Measurements from ENCODE around the gene KCNT1. TPM values are rescaled to one million over a fixed set of nuclear protein-coding genes. Genes with fewer than 3 reads are reported as not detected.

Gene KCNT1
- total RNA-seq, 2 experiments from 2014 or later = not detected

GRCh38 chr9:135711881-135712280 lies 9.9 kb downstream of the KCNT1 start:
- ATAC-seq (no peak), DNase-seq (no peak)
- no peaks in the 10 kb centered on the region for H3K36me3 Mint-ChIP-seq
- peaks cover 31% of the 10 kb centered on the region for H3K27me3 Mint-ChIP-seq
- no peaks in the 10 kb centered on the region for H3K9me3 Mint-ChIP-seq (ENCODE audit: low read depth)
- no peak overlapping the region for H3K4me3 Mint-ChIP-seq
- H3K27ac Mint-ChIP-seq = no peak overlapping the region
- CTCF ChIA-PET = no interaction called here
- H3K4me1 Mint-ChIP-seq = peaks cover 1% of the 10 kb centered on the region

GRCh38 chr9:135712613-135713295 lies 10.8 kb downstream of the KCNT1 start:
- DNase-seq (no peak), ATAC-seq (no peak)
- no peak overlapping the region for H3K4me3 Mint-ChIP-seq
- CTCF ChIA-PET = no interaction called here
- peaks cover 1% of the 10 kb centered on the region for H3K4me1 Mint-ChIP-seq
- no peaks in the 10 kb centered on the region for H3K36me3 Mint-ChIP-seq
- H3K27ac Mint-ChIP-seq = no peak overlapping the region
- peaks cover 32% of the 10 kb centered on the region for H3K27me3 Mint-ChIP-seq
- H3K9me3 Mint-ChIP-seq (ENCODE audit: low read depth) = no peaks in the 10 kb centered on the region

GRCh38 chr9:135714242-135715055 lies 12.5 kb downstream of the KCNT1 start:
- H3K27ac Mint-ChIP-seq = no peak overlapping the region
- DNase-seq (no peak), ATAC-seq (no peak)
- H3K27me3 Mint-ChIP-seq = peaks cover 32% of the 10 kb centered on the region
- no peak overlapping the region for H3K4me3 Mint-ChIP-seq
- H3K4me1 Mint-ChIP-seq = peaks cover 1% of the 10 kb centered on the region
- CTCF ChIA-PET = no interaction called here
- H3K36me3 Mint-ChIP-seq = no peaks in the 10 kb centered on the region
- H3K9me3 Mint-ChIP-seq (ENCODE audit: low read depth) = no peaks in the 10 kb centered on the region

DNA sequence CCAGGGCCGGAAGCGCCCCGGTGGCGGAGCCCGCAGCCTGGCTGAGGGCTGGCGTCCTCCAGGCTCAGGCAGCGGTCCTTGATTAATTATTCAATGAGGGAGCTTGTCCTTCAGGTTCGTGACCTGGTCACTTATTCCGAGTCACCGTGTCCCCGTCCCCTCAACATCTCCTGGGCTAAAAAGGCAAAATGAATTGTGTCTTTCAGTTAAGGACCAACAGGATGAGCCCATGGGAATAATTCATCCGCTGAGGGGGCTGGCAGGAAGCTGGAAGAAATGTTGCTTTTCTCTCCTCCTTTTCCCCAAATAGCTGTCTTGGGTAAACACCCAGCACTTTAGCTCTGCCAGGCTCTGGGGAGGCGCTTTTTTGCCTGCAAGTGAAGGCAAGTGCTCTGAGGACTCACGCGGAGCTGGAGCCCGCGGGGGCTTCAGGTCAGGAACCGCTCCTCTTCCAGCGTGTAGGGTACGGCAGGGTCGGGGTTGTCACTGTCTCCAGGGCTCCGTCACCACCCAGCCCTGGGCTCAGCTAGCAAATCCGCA lies 13.1 kb downstream of the KCNT1 start:
- ATAC-seq (no peak), DNase-seq (no peak)
- H3K4me3 Mint-ChIP-seq = no peak overlapping the region
- no peaks in the 10 kb centered on the region for H3K9me3 Mint-ChIP-seq (ENCODE audit: low read depth)
- peaks cover 32% of the 10 kb centered on the region for H3K27me3 Mint-ChIP-seq
- CTCF ChIA-PET = interaction anchor here (0.8 kb wide), 1 partner anchor 21 kb away, joined by 3 read pairs; no protein-coding TSS in a partner anchor
- H3K27ac Mint-ChIP-seq = no peak overlapping the region
- H3K36me3 Mint-ChIP-seq = no peaks in the 10 kb centered on the region
- peaks cover 1% of the 10 kb centered on the region for H3K4me1 Mint-ChIP-seq

- Mint-ChIP-seq H3K27ac (no peak overlapping the region), H3K4me3 (no peak overlapping the region), H3K36me3 (no peaks in the 10 kb centered on the region), H3K4me1 (peaks cover 1% of the 10 kb centered on the region), H3K27me3 (peaks cover 29% of the 10 kb centered on the region), H3K9me3 (ENCODE audit: low read depth) (no peaks in the 10 kb centered on the region)
- CTCF ChIA-PET = interaction anchor here (0.8 kb wide), 1 partner anchor 22 kb away, joined by 3 read pairs; no protein-coding TSS in a partner anchor
- ATAC-seq (no peak), DNase-seq (no peak)
These were observed 14.1 kb downstream of the KCNT1 start for GRCh38 chr9:135716045-135716444.

DNA sequence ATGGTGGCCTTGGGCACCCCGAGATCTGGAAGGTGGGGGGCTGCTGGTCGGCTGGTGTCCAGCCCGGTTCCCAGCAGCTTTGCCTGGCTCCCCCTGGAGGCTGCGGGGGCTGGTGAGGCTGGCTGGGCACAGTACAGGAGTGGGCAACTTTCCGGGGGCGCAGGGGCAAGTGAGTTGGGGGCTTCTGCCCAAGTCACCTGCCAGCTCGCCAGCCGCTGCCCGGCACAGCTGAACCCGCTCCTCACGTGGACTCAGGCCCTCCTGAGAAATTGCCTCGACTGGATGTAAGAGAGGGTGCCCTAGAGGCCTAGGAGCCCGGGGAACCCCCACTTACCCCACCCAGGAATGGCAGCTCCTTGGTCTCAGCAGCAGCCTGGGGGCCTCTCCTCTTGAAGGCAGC lies 15.4 kb downstream of the KCNT1 start:
- H3K9me3 Mint-ChIP-seq (ENCODE audit: low read depth) = no peaks in the 10 kb centered on the region
- ATAC-seq = no peak

DNA sequence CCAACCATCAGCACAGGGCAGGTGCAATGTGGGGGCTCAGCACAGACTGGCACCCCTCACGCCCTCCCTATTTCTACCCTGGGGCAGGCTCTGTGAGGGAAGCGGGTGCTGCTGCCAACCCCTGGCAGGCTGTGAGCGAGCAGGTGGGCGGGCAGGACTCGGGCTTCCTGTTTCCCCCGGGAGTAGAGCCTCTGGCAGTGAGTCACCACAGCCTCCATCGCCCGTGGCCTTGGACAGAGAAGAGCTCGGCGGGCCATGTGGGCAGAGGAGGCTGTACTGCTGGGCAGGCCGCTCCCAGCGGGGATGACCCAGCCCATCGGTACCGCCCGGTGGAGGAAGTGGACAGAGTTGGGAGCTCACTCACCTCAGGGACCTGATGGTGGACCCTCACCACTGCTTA lies 16.6 kb downstream of the KCNT1 start:
- Mint-ChIP-seq H3K4me3 (no peak overlapping the region), H3K9me3 (ENCODE audit: low read depth) (no peaks in the 10 kb centered on the region), H3K36me3 (no peaks in the 10 kb centered on the region), H3K4me1 (peaks cover 1% of the 10 kb centered on the region), H3K27me3 (peaks cover 21% of the 10 kb centered on the region), H3K27ac (no peak overlapping the region)
- CTCF ChIA-PET = no interaction called here
- DNase-seq (no peak), ATAC-seq (no peak)

More for the DNA sequence above, 15.4 kb downstream of the KCNT1 start:
- no peak for DNase-seq
- peaks cover 1% of the 10 kb centered on the region for H3K4me1 Mint-ChIP-seq
- no peaks in the 10 kb centered on the region for H3K36me3 Mint-ChIP-seq
- no peak overlapping the region for H3K4me3 Mint-ChIP-seq
- CTCF ChIA-PET = no interaction called here
- H3K27me3 Mint-ChIP-seq = peaks cover 26% of the 10 kb centered on the region
- no peak overlapping the region for H3K27ac Mint-ChIP-seq

- CTCF ChIA-PET = no interaction called here
- DNase-seq (no peak), ATAC-seq (no peak)
- peaks cover 18% of the 10 kb centered on the region for H3K27me3 Mint-ChIP-seq
- no peak overlapping the region for H3K27ac Mint-ChIP-seq
- no peak overlapping the region for H3K4me3 Mint-ChIP-seq
- H3K4me1 Mint-ChIP-seq = peaks cover 1% of the 10 kb centered on the region
- no peaks in the 10 kb centered on the region for H3K36me3 Mint-ChIP-seq
- H3K9me3 Mint-ChIP-seq (ENCODE audit: low read depth) = no peaks in the 10 kb centered on the region
These were observed 17.5 kb downstream of the KCNT1 start for GRCh38 chr9:135719472-135719871.

GRCh38 chr9:135722365-135722764 lies 20.4 kb downstream of the KCNT1 start:
- Mint-ChIP-seq H3K27ac (no peak overlapping the region), H3K9me3 (ENCODE audit: low read depth) (no peaks in the 10 kb centered on the region), H3K4me1 (no peaks in the 10 kb centered on the region), H3K27me3 (no peaks in the 10 kb centered on the region), H3K36me3 (no peaks in the 10 kb centered on the region), H3K4me3 (no peak overlapping the region)
- no peak for DNase-seq
- no peak for ATAC-seq
- CTCF ChIA-PET = no interaction called here

- no peak for ATAC-seq
- Mint-ChIP-seq H3K27ac (no peak overlapping the region), H3K4me1 (no peaks in the 10 kb centered on the region), H3K27me3 (no peaks in the 10 kb centered on the region), H3K36me3 (no peaks in the 10 kb centered on the region), H3K9me3 (ENCODE audit: low read depth) (no peaks in the 10 kb centered on the region), H3K4me3 (no peak overlapping the region)
- no peak for DNase-seq
- CTCF ChIA-PET = no interaction called here
These were observed 22.3 kb downstream of the KCNT1 start for GRCh38 chr9:135724186-135724787.

GRCh38 chr9:135726138-135726853 lies 24.3 kb downstream of the KCNT1 start:
- H3K4me1 Mint-ChIP-seq = peaks cover 3% of the 10 kb centered on the region
- H3K9me3 Mint-ChIP-seq (ENCODE audit: low read depth) = peaks cover 5% of the 10 kb centered on the region
- H3K4me3 Mint-ChIP-seq = no peak overlapping the region
- no peak overlapping the region for H3K27ac Mint-ChIP-seq
- no peaks in the 10 kb centered on the region for H3K27me3 Mint-ChIP-seq
- DNase-seq (no peak), ATAC-seq (no peak)
- CTCF ChIA-PET = no interaction called here
- peaks cover 2% of the 10 kb centered on the region for H3K36me3 Mint-ChIP-seq

- H3K36me3 Mint-ChIP-seq = peaks cover 2% of the 10 kb centered on the region
- no peak overlapping the region for H3K4me3 Mint-ChIP-seq
- H3K9me3 Mint-ChIP-seq (ENCODE audit: low read depth) = peaks cover 11% of the 10 kb centered on the region
- no peaks in the 10 kb centered on the region for H3K27me3 Mint-ChIP-seq
- ATAC-seq = no peak
- peaks cover 3% of the 10 kb centered on the region for H3K4me1 Mint-ChIP-seq
- CTCF ChIA-PET = no interaction called here
- no peak for DNase-seq
- no peak overlapping the region for H3K27ac Mint-ChIP-seq
These were observed 25.4 kb downstream of the KCNT1 start for GRCh38 chr9:135727257-135727875.
